Erythroblast (primary cell): ENCODE results near the gene ACAA1.

ENCODE experiments used
- GATA1 ChIP-seq: IDR thresholded peaks from 2 replicates; pipeline ENCODE4 v1.6.1; 2011; ENCODE audit warnings: low read depth, mild to moderate bottlenecking, control low read depth, low read length, moderate library complexity
- POLR2A ChIP-seq: IDR thresholded peaks from 2 replicates; pipeline ENCODE4 v1.6.1; 2011; ENCODE audit warnings: mild to moderate bottlenecking, low read length

- no peak for TF ChIP-seq POLR2A
- TF ChIP-seq GATA1: no peak
These were observed 28.8 kb downstream of the ACAA1 start for GRCh38 chr3:38107911-38108648.
